Measurements from ENCODE around the gene SLC66A2.

DNA sequence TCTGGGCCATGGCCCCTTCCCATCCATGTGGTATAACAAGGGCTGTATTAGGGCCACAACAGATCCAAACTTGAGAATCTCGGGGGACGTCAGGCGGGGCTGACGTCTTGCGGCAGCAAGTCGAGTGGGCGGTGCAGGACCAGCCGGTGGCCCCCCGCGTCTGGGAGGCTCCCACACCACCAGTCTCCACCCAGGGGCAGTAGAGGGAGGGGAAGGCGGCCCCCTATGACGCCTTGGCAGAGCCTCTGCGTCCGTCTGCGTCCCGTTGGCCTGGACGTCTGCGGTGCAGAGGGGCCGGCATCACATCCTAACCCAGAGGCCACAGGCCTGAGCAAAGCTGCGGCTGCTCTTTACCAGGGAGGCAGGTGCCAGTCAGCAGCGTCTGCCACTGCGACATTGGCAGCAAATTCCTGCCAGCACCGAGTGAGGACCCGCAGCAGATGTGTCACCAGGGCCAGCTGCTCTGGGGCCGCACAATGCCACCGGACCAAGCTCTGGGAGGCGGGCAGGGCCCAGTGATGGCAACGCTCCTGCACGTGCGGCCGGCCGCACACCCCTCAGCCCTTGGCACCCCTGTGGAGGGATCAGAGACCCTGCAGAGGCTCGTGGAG, 79.9 kb downstream of the SLC66A2 start:
- TF ChIP-seq CTCF (conservative IDR thresholded peaks at IDR 0.05; ENCODE audit: low read depth, low read length) (no peak), EZH2 (IDR thresholded peaks at IDR 0.05; ENCODE audit: low read length, unreplicated experiment) (no peak)
